Activated B cell treated with CpG ODN at 0.5 μM for 24 hours (primary cell): ENCODE data around the gene CKMT1B. TPM values are rescaled to one million over a fixed set of nuclear protein-coding genes. Genes with fewer than 3 reads are reported as not detected.
"Not testable (repeated sequence)": the region's sequence is repeated elsewhere in the genome, so short reads cannot be mapped to it uniquely, and the experiment has no call there.

Experiments
- ATAC-seq: fragments of 200-7000 bp; cut with Tn5 transposase; one replicate; pipeline ENCODE4 v1.10.0; 2021; ENCODE audit warnings: low read depth, mild to moderate bottlenecking, moderate library complexity
- CTCF ChIA-PET: fragments of 350-600 bp; sonication (Branson Sonifier 250); formaldehyde crosslinking; loops from one replicate; lab custom pipeline; 2021; ENCODE audit warnings: antibody characterized with exemption; lab: Charles Lee
- POLR2A ChIA-PET: fragments of 350-600 bp; sonication (Branson Sonifier 250); formaldehyde crosslinking; loops from one replicate; lab custom pipeline; 2021; ENCODE audit warnings: antibody characterized with exemption; lab: Charles Lee
- DNase-seq: peaks from one replicate; pipeline ENCODE4 v3.0.0; 2022
- H3K27ac Mint-ChIP-seq: one replicate; pipeline ENCODE4 v1.8.0; 2020; ENCODE audit warnings: mixed read lengths
- H3K27me3 Mint-ChIP-seq: one replicate; pipeline ENCODE4 v1.8.0; 2021; ENCODE audit warnings: mixed read lengths
- H3K36me3 Mint-ChIP-seq: one replicate; pipeline ENCODE4 v1.8.0; 2021; ENCODE audit warnings: low read depth, mixed read lengths
- H3K4me1 Mint-ChIP-seq: one replicate; pipeline ENCODE4 v1.8.0; 2021; ENCODE audit warnings: mixed read lengths
- H3K4me3 Mint-ChIP-seq: one replicate; pipeline ENCODE4 v1.8.0; 2020; ENCODE audit warnings: mild to moderate bottlenecking, mixed read lengths
- H3K9me3 Mint-ChIP-seq: one replicate; pipeline ENCODE4 v1.8.0; 2020; ENCODE audit warnings: mixed read lengths
- CTCF ChIP-seq: fragments of 200-600 bp; IDR thresholded peaks from one replicate; pipeline ENCODE4 v1.8.0; 2022; ENCODE audit warnings: antibody characterized with exemption, mild to moderate bottlenecking
- intact Hi-C: fragments of 100-400 bp; cut with micrococcal nuclease; formaldehyde crosslinking; loops from one replicate; pipeline ENCODE4 v1.15.1; 2024
- total RNA-seq: library from RNA; stranded (reverse); gene quantifications from 2 replicates; pipeline ENCODE4 v1.2.3, GENCODE V29; 2022

CKMT1B gene
- total RNA-seq, 1 donor from 2014 or later = not detected

- DNase-seq, H3K36me3 Mint-ChIP-seq, H3K4me1 Mint-ChIP-seq, H3K9me3 Mint-ChIP-seq, POLR2A ChIA-PET, ATAC-seq, intact Hi-C loops, CTCF ChIA-PET, H3K27me3 Mint-ChIP-seq, H3K27ac Mint-ChIP-seq, H3K4me3 Mint-ChIP-seq: not testable (repeated sequence)
These were observed 23.9 kb downstream of the CKMT1B start for GRCh38 chr15:43617750-43618149.

- DNase-seq, ATAC-seq, H3K36me3 Mint-ChIP-seq, intact Hi-C loops, POLR2A ChIA-PET, H3K4me3 Mint-ChIP-seq, H3K9me3 Mint-ChIP-seq, H3K27ac Mint-ChIP-seq, H3K4me1 Mint-ChIP-seq, CTCF ChIA-PET, H3K27me3 Mint-ChIP-seq: not testable (repeated sequence)
These were observed 24.9 kb downstream of the CKMT1B start, which contains the start of gene STRC for GRCh38 chr15:43618700-43619099. TSS of gene STRC (minus strand) at chr15:43618800. CDS start at chr15:43618722, 78 bp downstream.

GRCh38 chr15:43622068-43622799 lies 28.4 kb downstream of the CKMT1B start:
- H3K36me3 Mint-ChIP-seq, DNase-seq, H3K27ac Mint-ChIP-seq, intact Hi-C loops, ATAC-seq, CTCF ChIA-PET, H3K4me1 Mint-ChIP-seq, POLR2A ChIA-PET, H3K4me3 Mint-ChIP-seq, H3K9me3 Mint-ChIP-seq: not testable (repeated sequence)
- H3K27me3 Mint-ChIP-seq = peaks cover 11% of the 10 kb centered on the region

GRCh38 chr15:43625106-43625505 lies 31.3 kb downstream of the CKMT1B start:
- TF ChIP-seq CTCF = no peak
- CTCF ChIA-PET = no interaction called here

GRCh38 chr15:43626937-43627336 lies 33.1 kb downstream of the CKMT1B start:
- H3K4me3 Mint-ChIP-seq, DNase-seq, H3K27me3 Mint-ChIP-seq, H3K27ac Mint-ChIP-seq, H3K36me3 Mint-ChIP-seq, H3K4me1 Mint-ChIP-seq, POLR2A ChIA-PET, ATAC-seq, CTCF ChIA-PET, H3K9me3 Mint-ChIP-seq, intact Hi-C loops: not testable (repeated sequence)

More at GRCh38 chr15:43625106-43625505, 31.3 kb downstream of the CKMT1B start:
- no peak overlapping the region for H3K4me3 Mint-ChIP-seq
- H3K9me3 Mint-ChIP-seq = no peaks in the 10 kb centered on the region
- intact Hi-C loops = no loop called here
- H3K27ac Mint-ChIP-seq = no peak overlapping the region
- no peaks in the 10 kb centered on the region for H3K4me1 Mint-ChIP-seq
- no peak for ATAC-seq
- H3K36me3 Mint-ChIP-seq = no peaks in the 10 kb centered on the region
- DNase-seq = no peak
- H3K27me3 Mint-ChIP-seq = peaks cover 7% of the 10 kb centered on the region
- POLR2A ChIA-PET = interaction anchor here (0.6 kb wide), 1 partner anchor 16 kb away, joined by 3 read pairs; no protein-coding TSS in a partner anchor

- ChIA-PET CTCF (interaction anchor here (0.6 kb wide), 1 partner anchor 740 kb away, joined by 3 read pairs; no protein-coding TSS in a partner anchor), POLR2A (interaction anchor here (0.6 kb wide), 1 partner anchor 1743 kb away, joined by 3 read pairs; no protein-coding TSS in a partner anchor)
- ATAC-seq = not testable (repeated sequence)
These were observed 44.8 kb downstream of the CKMT1B start for GRCh38 chr15:43638464-43639204.

More at GRCh38 chr15:43638464-43639204, 44.8 kb downstream of the CKMT1B start:
- DNase-seq, H3K9me3 Mint-ChIP-seq, H3K4me3 Mint-ChIP-seq, H3K36me3 Mint-ChIP-seq, H3K27me3 Mint-ChIP-seq, H3K27ac Mint-ChIP-seq, intact Hi-C loops, H3K4me1 Mint-ChIP-seq: not testable (repeated sequence)

Other genes starting within 250 kb of the CKMT1B start
- 45.6 and 50.6 TPM in 2 replicates for gene ZSCAN29, start 223.0 kb upstream of the CKMT1B start, total RNA-seq
- 24.0 and 31.2 TPM in 2 replicates for gene TUBGCP4, start 222.9 kb upstream of the CKMT1B start, total RNA-seq
- 53.9 and 54.6 TPM in 2 replicates for gene TP53BP1, start 100.9 kb upstream of the CKMT1B start, total RNA-seq
- gene MAP1A, start 76.4 kb upstream of the CKMT1B start, total RNA-seq = 0.11 and 0.12 TPM in 2 replicates
- 61.7 and 71.0 TPM in 2 replicates for gene PPIP5K1, start 3.8 kb upstream of the CKMT1B start, total RNA-seq
- 0.42 and 0.49 TPM in 2 replicates for gene STRC, start 24.8 kb downstream of the CKMT1B start, total RNA-seq
- gene CATSPER2, start 54.8 kb downstream of the CKMT1B start, total RNA-seq = 12.9 and 13.8 TPM in 2 replicates
- gene CKMT1A, start 99.8 kb downstream of the CKMT1B start, total RNA-seq = not detected in 2 replicates
- 179 and 194 TPM in 2 replicates for gene PDIA3, start 152.4 kb downstream of the CKMT1B start, total RNA-seq
- 95.5 and 108 TPM in 2 replicates for gene ELL3, start 182.9 kb downstream of the CKMT1B start, total RNA-seq
- 601 and 656 TPM in 2 replicates for gene SERF2, start 198.3 kb downstream of the CKMT1B start, total RNA-seq
- gene SERINC4, start 206.2 kb downstream of the CKMT1B start, total RNA-seq = 0.11 and 0.20 TPM in 2 replicates
- gene HYPK, start 206.6 kb downstream of the CKMT1B start, total RNA-seq = 19.2 and 19.7 TPM in 2 replicates
- 26.1 and 27.9 TPM in 2 replicates for gene MFAP1, start 230.7 kb downstream of the CKMT1B start, total RNA-seq
- 12.0 and 15.1 TPM in 2 replicates for gene WDR76, start 233.0 kb downstream of the CKMT1B start, total RNA-seq